Calu3 (cell line): Measurements from ENCODE around the gene HIVEP3. TPM values are rescaled to one million over a fixed set of nuclear protein-coding genes. Genes with fewer than 3 reads are reported as not detected.

Experiments
- BruUV-seq: library from RNA; stranded (reverse); fragments of 400-500 nt; replicated peaks from 2 replicates; lab custom pipeline; 2021; lab: Mats Ljungman, UMichigan
- CTCF ChIA-PET: fragments of 300-600 bp; sonication (Branson Sonifier 250); formaldehyde crosslinking; loops from one replicate; lab custom pipeline; 2022; ENCODE audit warnings: antibody characterized with exemption; lab: Charles Lee
- DNase-seq: peaks from one replicate; pipeline ENCODE4 v3.0.0; 2022
- H3K27ac Mint-ChIP-seq: one replicate; pipeline ENCODE4 v1.8.0; 2022; ENCODE audit warnings: mixed read lengths; ENCODE audit not compliant: unreplicated experiment
- H3K27me3 Mint-ChIP-seq: one replicate; pipeline ENCODE4 v1.8.0; 2022; ENCODE audit warnings: mixed read lengths; ENCODE audit not compliant: unreplicated experiment
- H3K36me3 Mint-ChIP-seq: one replicate; pipeline ENCODE4 v1.8.0; 2022; ENCODE audit warnings: mild to moderate bottlenecking, moderate library complexity, mixed read lengths; ENCODE audit not compliant: insufficient read depth, unreplicated experiment
- H3K4me1 Mint-ChIP-seq: one replicate; pipeline ENCODE4 v1.8.0; 2022; ENCODE audit warnings: mild to moderate bottlenecking, low read depth, mixed read lengths; ENCODE audit not compliant: unreplicated experiment
- H3K4me3 Mint-ChIP-seq: one replicate; pipeline ENCODE4 v1.8.0; 2022; ENCODE audit warnings: mild to moderate bottlenecking, low read depth, moderate library complexity, mixed read lengths; ENCODE audit not compliant: unreplicated experiment
- H3K9me3 Mint-ChIP-seq: one replicate; pipeline ENCODE4 v1.8.0; 2022; ENCODE audit warnings: low read depth, mixed read lengths; ENCODE audit not compliant: unreplicated experiment
- intact Hi-C: fragments of 100-400 bp; cut with micrococcal nuclease; formaldehyde crosslinking; loops from one replicate; pipeline ENCODE4 v1.10.0; 2022; ENCODE audit not compliant: unreplicated experiment
- total RNA-seq: library from RNA; stranded (reverse); gene quantifications from 2 replicates; pipeline ENCODE4 v1.2.3, GENCODE V29; 2022
- TF ChIP-seq, protein P1 (sequence below): fragments of 200-600 bp; IDR thresholded peaks from one replicate; pipeline ENCODE4 v1.8.0; 2022; ENCODE audit warnings: antibody characterized with exemption; ENCODE audit not compliant: unreplicated experiment

HIVEP3 gene
- total RNA-seq, 1 experiment from 2014 or later: 9.0 TPM

DNA sequence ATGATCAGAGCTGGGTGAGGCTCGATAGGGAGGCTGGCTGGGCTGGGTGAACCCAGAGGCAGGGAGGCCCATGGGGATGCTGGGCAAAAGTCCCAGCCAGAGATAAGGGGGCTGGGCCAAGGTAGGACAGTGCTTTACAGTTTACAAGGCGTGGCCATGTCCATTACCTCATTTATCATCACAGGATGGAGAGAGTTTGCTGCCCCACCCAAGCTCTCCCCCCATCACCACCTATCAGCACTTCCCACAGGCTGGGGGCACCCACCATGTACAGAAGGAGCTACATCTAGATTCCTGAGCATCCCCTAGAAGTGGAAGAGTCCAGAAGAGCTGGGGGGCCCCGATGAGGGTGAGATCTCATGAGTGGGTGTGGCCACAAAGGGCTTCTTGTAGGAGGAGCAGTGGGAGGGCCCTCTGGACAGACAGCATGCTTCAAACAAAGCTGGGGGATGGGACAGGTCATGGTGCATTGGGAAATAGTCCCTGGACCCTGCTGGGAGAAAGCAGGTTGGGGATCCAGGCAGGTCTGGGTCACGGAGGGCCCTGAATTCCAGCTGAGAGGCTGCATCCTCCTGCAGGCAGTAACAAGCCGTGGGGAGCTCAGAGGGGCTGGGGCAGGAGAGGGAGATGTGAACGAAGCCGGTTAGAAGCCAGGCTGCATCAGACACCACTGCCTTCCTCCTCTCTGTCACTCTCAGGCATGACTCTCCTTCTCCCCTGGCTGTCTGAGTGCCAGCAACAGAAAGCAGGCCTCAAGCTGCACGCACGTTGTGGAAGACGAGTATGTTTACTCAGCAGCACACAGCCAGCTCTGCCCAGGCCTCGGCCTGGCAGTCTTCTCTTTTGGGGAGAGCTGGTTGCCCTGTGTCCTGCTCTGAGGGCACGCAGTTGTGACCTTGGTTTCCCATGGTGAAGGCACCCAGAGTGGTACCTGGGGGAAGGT is 202.3 kb downstream of the HIVEP3 start:
- BruUV-seq: no TSS peak
- peaks cover 4% of the 10 kb centered on the region for H3K36me3 Mint-ChIP-seq
- CTCF ChIA-PET: no interaction called here
- peaks cover 8% of the 10 kb centered on the region for H3K4me1 Mint-ChIP-seq
- TF ChIP-seq, protein P1, sequence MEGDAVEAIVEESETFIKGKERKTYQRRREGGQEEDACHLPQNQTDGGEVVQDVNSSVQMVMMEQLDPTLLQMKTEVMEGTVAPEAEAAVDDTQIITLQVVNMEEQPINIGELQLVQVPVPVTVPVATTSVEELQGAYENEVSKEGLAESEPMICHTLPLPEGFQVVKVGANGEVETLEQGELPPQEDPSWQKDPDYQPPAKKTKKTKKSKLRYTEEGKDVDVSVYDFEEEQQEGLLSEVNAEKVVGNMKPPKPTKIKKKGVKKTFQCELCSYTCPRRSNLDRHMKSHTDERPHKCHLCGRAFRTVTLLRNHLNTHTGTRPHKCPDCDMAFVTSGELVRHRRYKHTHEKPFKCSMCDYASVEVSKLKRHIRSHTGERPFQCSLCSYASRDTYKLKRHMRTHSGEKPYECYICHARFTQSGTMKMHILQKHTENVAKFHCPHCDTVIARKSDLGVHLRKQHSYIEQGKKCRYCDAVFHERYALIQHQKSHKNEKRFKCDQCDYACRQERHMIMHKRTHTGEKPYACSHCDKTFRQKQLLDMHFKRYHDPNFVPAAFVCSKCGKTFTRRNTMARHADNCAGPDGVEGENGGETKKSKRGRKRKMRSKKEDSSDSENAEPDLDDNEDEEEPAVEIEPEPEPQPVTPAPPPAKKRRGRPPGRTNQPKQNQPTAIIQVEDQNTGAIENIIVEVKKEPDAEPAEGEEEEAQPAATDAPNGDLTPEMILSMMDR: no peak
- no peak overlapping the region for H3K27ac Mint-ChIP-seq
- no peak overlapping the region for H3K4me3 Mint-ChIP-seq
- intact Hi-C loops: no loop called here
- no peaks in the 10 kb centered on the region for H3K9me3 Mint-ChIP-seq
- H3K27me3 Mint-ChIP-seq: peaks cover 30% of the 10 kb centered on the region
- DNase-seq: no peak

DNA sequence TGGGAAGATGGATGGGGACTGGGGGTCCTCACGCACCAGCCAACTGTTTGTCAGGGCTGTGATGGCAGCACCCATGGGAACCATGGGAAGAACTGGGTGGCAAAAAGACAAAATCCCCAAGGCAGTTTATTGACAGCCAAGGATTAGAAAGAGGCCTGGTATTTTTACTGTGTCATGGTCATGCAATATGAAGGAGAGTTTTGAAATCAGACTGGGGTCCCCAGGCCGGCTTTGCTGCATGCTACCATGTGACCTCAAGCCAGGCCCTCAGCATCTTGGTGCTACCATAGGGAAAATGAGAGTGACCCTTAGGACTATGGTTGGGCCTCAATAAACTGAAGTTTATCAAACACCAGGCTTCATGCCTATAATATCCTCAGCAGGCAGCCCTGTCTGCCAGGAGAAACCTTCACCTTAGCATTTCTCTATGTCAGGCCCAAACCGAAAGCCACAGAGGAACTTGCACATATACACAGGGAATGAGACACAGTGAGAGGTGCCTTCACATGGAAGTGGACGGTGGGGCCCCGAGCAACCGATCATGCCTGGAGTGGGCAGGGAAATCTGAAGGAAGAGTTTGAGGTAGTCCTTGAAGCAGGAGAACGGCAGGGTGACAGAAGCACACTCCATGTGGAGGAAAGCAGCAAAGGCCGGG is 203.2 kb downstream of the HIVEP3 start:
- Mint-ChIP-seq H3K27me3 (peaks cover 30% of the 10 kb centered on the region), H3K27ac (no peak overlapping the region), H3K4me1 (peaks cover 8% of the 10 kb centered on the region), H3K4me3 (no peak overlapping the region), H3K36me3 (peaks cover 4% of the 10 kb centered on the region), H3K9me3 (no peaks in the 10 kb centered on the region)
- CTCF ChIA-PET: no interaction called here
- TF ChIP-seq, protein P1: no peak
- no peak for DNase-seq
- intact Hi-C loops: no loop called here
- BruUV-seq: no TSS peak

DNA sequence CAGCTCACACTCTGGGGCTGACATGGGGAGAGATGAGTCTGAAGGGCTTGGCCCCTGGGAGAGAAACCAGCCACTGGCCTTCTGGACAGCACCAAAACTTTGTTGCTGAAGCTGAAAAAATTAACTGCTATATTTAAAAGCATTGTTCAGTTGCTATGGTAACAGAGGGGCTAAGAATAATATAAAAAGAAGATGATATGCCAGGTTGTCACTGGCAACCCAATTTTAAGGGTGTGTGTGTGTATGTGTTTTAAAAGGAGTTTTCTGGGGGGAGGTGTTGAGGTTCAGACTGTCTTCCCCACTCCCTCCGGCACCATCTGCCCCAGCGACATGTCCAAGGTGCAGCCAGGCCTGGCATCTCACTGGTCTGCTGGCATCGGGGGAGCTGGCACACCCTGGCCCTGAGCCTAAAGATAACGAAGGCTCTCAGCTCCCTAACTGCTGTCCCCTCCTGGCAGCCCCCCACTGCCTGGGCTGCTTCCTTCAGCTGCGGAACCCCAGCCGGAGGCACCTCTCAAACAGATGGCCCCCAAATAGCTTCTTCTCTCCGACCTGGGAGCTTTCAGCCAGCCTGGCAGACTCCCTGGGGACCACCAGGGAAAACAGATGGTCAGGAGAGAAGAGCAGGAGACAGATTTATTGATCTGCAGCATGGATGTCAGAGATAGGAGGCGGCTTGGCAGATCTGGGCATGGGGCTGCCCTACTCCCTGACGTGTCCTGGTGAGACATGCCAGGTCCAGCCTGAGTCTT is 203.9 kb downstream of the HIVEP3 start:
- no peaks in the 10 kb centered on the region for H3K9me3 Mint-ChIP-seq
- CTCF ChIA-PET: no interaction called here
- no TSS peak for BruUV-seq

More for the DNA sequence above, 203.9 kb downstream of the HIVEP3 start:
- H3K27ac Mint-ChIP-seq: no peak overlapping the region
- DNase-seq: no peak
- no peak overlapping the region for H3K4me3 Mint-ChIP-seq
- intact Hi-C loops: no loop called here
- peaks cover 4% of the 10 kb centered on the region for H3K36me3 Mint-ChIP-seq
- H3K4me1 Mint-ChIP-seq: peaks cover 8% of the 10 kb centered on the region
- H3K27me3 Mint-ChIP-seq: peaks cover 30% of the 10 kb centered on the region
- TF ChIP-seq, protein P1: no peak
